NCI-H2227 (cell line): ENCODE results near the gene NF2.
"Not testable (repeated sequence)": the region's sequence is repeated elsewhere in the genome, so short reads cannot be mapped to it uniquely, and the experiment has no call there.

Source experiments
- DNase-seq: peaks from one replicate; lab custom pipeline; 2025; ENCODE audit not compliant: unreplicated experiment; lab: John Stamatoyannopoulos, UW

NF2 gene

DNA sequence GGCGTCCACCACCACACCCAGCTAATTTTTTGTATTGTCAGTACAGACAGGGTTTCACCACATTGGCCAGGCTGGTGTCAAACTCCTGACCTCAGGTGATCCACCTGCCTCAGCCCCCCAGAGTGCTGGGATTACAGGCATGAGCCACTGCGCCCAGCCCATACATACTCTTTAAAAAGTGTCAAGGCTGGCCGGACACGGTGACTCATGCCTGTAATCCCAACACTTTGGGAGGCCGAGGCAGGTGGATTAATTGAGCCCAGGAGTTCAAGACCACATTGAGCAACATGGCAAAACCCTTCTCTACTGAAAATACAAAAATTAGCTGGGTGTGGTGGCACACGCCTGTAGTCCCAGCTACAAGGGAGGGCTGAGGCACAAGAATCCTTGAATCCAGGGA, 9.0 kb upstream of the NF2 start:
- not testable (repeated sequence) for DNase-seq

GRCh38 chr22:29596408-29596807, 7.0 kb upstream of the NF2 start:
- DNase-seq: no peak

- not testable (repeated sequence) for DNase-seq
These were observed 5.4 kb upstream of the NF2 start for GRCh38 chr22:29597871-29598683.

DNA sequence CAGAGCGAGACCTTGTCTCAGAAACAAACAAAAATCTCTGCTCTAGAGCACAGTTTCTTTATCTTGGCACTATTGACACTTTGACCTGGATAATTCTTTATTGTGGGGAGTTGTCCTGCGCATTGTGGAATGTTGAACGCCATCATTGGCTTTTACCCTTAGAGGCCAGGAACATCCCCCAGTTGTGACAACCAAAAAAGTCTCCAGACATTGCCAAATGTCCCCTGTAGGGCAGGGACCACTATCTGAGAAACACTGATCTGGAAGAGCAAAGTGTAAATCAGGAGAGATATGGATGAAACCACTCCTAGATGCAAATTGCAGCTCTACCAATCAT, 4.8 kb upstream of the NF2 start:
- no peak for DNase-seq

DNA sequence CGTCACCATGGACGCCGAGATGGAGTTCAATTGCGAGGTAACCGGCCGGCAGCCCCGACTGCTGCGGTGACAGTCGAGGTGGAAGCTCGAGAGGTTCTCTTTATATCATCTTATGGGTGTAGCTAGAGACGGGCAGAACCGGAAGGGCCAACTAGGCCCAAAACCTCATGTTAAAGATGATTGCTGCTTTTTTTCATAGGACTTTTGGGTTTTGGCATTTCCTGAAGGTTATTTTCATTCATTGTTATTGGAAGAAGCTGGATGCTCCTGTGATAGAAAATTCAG, 585 bp downstream of the NF2 start:
- DNase-seq: peak; percentile 24

DNA sequence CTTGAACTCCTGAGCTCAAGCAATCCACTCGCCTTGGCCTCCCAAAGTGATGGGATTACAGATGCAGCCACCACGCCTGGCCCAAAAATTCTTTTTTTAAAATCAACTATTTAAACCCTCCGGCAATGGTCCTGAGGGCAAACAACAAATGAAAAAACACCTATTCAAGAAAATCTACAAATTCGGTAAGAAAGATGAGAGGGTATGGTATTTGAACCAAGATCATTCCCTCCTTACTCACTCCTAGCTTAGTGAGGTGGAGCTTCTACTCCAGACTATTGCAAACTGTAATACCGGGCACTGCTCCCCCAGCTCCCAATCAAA, 2.1 kb downstream of the NF2 start:
- DNase-seq: no peak

- no peak for DNase-seq
These were observed 2.9 kb downstream of the NF2 start for GRCh38 chr22:29606320-29606719.

GRCh38 chr22:29607426-29607825, 4.0 kb downstream of the NF2 start:
- no peak for DNase-seq

DNA sequence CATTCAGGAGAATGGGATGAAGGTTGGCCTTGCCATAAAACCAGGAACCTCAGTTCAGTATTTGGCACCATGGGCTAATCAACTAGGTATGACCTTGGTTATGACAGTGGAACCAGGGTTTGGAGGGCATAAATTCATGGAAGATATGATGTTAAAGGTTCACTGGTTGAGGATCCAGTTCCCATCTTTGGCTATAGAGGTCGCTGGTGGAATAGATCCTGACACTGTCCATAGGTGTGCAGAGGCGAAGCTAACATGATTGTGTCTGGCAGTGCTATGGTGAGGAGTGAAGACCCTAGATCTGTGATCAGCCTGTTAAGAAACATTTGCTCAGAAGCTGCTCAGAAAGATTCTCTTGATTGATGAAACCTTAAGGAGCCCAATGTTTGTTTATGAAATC, 5.7 kb downstream of the NF2 start:
- DNase-seq: no peak

DNA sequence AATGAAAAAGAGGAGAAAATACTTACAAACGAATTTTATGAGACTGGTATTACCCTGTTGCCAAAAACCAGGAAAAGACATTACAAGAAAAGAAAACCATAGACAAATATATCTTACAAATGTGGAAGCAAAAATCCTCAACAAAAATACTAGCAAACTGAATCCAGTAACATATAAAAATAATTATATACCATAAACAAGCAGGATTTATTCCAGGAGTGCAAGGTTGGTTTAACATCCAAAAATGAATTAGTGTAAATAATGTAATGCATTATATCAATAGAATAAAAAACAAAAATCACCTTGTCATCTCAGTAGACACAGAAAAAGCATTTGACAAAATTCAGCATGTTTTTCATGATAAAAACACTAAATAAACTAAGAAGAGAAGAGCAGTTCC, 7.3 kb downstream of the NF2 start:
- no peak for DNase-seq

GRCh38 chr22:29615705-29616327, 12.4 kb downstream of the NF2 start:
- DNase-seq: no peak

DNA sequence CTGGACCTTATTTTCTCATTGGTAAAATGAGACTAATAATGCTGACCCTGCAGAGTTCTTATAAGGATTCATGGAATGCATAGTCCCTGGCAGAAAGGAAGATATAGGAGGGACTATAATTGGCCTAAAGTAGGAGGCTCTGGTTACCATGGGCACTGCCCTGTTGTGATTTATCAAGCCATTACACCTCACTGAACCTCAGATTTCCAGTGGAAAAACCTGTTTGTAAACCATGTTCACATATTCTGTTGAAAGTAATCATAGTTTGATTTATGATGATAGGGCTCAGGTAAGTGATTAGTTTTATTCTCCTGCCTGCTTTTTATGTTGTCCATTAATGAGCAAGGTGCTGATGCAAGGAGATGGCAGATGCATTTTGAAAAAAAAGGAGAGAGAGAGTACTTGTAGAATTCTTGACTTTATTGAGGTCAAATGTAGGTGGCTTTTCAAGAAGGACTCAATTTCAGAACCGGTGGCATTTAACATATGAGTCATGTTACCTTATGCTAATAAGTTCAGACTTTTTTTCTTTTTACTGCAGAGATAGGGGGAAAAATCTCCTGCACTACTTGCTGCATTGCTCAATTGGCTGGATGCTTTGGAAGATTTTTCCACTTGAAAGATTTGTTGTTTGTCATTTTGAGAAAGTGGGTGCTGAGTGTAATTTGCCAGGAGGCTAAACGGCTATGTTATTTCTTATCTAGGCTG, 14.6 kb downstream of the NF2 start:
- DNase-seq: no peak

GRCh38 chr22:29621761-29622526, 18.5 kb downstream of the NF2 start:
- no peak for DNase-seq

- no peak for DNase-seq
These were observed 19.6 kb downstream of the NF2 start for GRCh38 chr22:29623059-29623458.

DNA sequence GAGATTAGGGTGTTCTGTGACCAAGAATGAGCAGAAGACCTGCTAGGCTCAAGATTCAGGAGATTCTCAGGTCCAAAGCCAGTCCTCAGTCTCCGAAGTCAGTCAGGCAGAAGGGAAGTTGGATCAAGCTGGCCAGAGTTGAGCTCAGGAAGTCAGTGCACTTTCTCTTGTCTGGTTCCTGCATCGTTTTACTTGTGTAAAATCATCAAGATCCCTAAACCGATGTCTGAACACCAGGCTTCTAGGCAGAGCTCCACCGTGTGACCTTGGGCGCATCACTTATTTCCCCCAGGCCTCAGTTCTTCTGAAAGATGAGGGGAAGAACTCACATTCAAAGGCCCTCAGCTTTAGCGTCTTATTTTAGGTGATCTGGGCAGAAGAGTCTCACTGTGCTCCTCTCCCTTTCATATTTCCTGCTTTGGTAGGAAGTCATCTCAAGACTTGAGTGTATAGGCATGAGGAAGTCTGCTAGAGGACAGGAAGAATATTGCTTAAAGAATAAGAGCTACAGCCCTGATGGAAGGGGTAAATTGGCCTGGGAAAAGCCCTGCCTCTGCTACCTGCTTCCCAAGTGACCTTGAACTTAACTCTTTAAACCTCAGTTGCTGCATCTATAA, 20.2 kb downstream of the NF2 start:
- DNase-seq: no peak

GRCh38 chr22:29625090-29625825, 21.8 kb downstream of the NF2 start:
- DNase-seq: peak; percentile 27

DNA sequence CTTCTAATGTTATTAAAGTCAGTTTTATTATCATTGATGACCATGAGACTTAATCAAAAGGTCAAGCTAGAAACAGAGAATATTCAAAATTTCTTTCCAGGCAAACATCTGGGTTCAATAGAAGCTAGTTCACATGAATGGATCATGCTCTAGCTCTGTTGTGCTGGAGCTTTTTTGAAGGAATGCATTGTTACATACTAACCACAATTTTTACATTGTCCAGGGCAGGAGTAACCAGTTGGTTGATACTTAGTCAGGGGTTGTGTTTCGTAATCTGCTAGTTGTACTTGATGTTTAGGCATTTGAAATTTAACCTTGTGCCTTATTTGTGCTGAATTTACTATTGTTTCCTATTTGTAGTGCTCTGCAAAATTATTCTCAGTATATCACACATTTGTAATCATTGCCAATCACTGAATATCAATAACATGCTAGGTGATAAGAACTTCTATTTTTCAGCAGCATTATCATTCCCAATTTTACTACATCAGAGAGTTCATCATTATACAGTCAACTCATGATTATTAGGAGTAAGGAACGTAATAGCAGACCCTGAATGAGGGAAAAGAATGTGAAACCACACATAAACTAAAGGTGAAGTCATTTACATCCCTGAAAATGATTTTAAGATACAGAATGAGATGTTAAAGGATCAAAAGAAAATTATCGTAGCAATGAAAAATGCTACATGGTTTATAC, 23.2 kb downstream of the NF2 start:
- DNase-seq: no peak

- no peak for DNase-seq
These were observed 23.7 kb downstream of the NF2 start for GRCh38 chr22:29627196-29627535.

- DNase-seq: no peak
These were observed 25.8 kb downstream of the NF2 start for GRCh38 chr22:29628996-29629902.
